Endodermal cell (in vitro differentiated cells): ENCODE results near the gene PTPN5. TPM values are rescaled to one million over a fixed set of nuclear protein-coding genes. Genes with fewer than 3 reads are reported as not detected.

Experiments used
- DNase-seq: peaks from one replicate; pipeline ENCODE4 v3.0.0-alpha.2; 2017
- H3K27ac ChIP-seq: 2 replicates; pipeline ENCODE4 v1.5.1; 2013; ENCODE audit warnings: mild to moderate bottlenecking, low read depth, low read length, moderate library complexity
- H3K27me3 ChIP-seq: 2 replicates; pipeline ENCODE4 v1.6.1; 2013; ENCODE audit warnings: mild to moderate bottlenecking, low read length, moderate library complexity; ENCODE audit not compliant: insufficient read depth, control insufficient read depth, poor library complexity, severe bottlenecking
- H3K36me3 ChIP-seq: 2 replicates; pipeline ENCODE4 v1.7.0; 2013; ENCODE audit warnings: mild to moderate bottlenecking, low read length, moderate library complexity; ENCODE audit not compliant: control insufficient read depth, insufficient read depth
- H3K4me1 ChIP-seq: one replicate; pipeline ENCODE4 v1.7.0; 2013; ENCODE audit warnings: low read length; ENCODE audit not compliant: control insufficient read depth, insufficient read depth
- H3K4me3 ChIP-seq: 2 replicates; pipeline ENCODE4 v1.5.1; 2013; ENCODE audit warnings: mild to moderate bottlenecking, low read length, moderate library complexity
- H3K9ac ChIP-seq: 2 replicates; pipeline ENCODE4 v1.6.1; 2013; ENCODE audit warnings: mild to moderate bottlenecking, low read length, moderate library complexity; ENCODE audit not compliant: poor library complexity, severe bottlenecking; ENCODE audit errors: extremely low read depth
- H3K9me3 ChIP-seq: 2 replicates; pipeline ENCODE4 v1.6.1; 2013; ENCODE audit warnings: mild to moderate bottlenecking, low read length, moderate library complexity; ENCODE audit not compliant: control insufficient read depth
- H3K27ac Mint-ChIP-seq: 2 replicates; pipeline ENCODE4 v1.8.0; 2020; ENCODE audit warnings: mixed read lengths
- H3K27me3 Mint-ChIP-seq: 2 replicates; pipeline ENCODE4 v1.8.0; 2021; ENCODE audit warnings: mild to moderate bottlenecking, mixed read lengths; ENCODE audit not compliant: insufficient read depth
- H3K36me3 Mint-ChIP-seq: 2 replicates; pipeline ENCODE4 v1.8.0; 2020; ENCODE audit warnings: low read depth, mixed read lengths
- H3K4me1 Mint-ChIP-seq: 2 replicates; pipeline ENCODE4 v1.8.0; 2020; ENCODE audit warnings: mixed read lengths
- H3K4me3 Mint-ChIP-seq: 2 replicates; pipeline ENCODE4 v1.8.0; 2020; ENCODE audit warnings: mild to moderate bottlenecking, moderate library complexity, mixed read lengths
- H3K9me3 Mint-ChIP-seq: 2 replicates; pipeline ENCODE4 v1.8.0; 2020; ENCODE audit warnings: mild to moderate bottlenecking, mixed read lengths
- CTCF ChIP-seq: fragments of 200-600 bp; sonication (generic); conservative IDR thresholded peaks from 2 replicates; pipeline ENCODE4 v1.5.0; 2021; ENCODE audit warnings: antibody characterized with exemption, mild to moderate bottlenecking
- WGBS, 2 experiments: methylation state at CpG; one replicate each; pipeline versions ENCODE4 v1.1.5 to v1.1.7; 2013; ENCODE audit warnings: missing lambda C conversion rate in 2 of 2, mixed read lengths in 1 of 2; ENCODE audit not compliant: insufficient coverage in 1 of 2, insufficient read length in 1 of 2; 5-methylcytosine and 5-hydroxymethylcytosine counted together
- total RNA-seq, 2 donors: library from RNA; stranded (reverse); fragmentation: NEBNext Ultra II Directional in 1 of 2; extraction: Animal tissue kit (Norgen Biotek cat#: 25700) in 1 of 2; gene quantifications; 2 replicates in 1 of 2; 3 replicates in 1 of 2; pipeline ENCODE4 v1.2.1, GENCODE V29; 2021

The PTPN5 gene
- total RNA-seq, 2 donors from 2014 or later, result 27.6 to 51.0 TPM

- Mint-ChIP-seq H3K4me3 (no peak overlapping the region), H3K4me1 (peaks cover 11% of the 10 kb centered on the region), H3K27me3 (peaks cover 10% of the 10 kb centered on the region), H3K27ac (no peak overlapping the region), H3K9me3 (no peaks in the 10 kb centered on the region), H3K36me3 (no peaks in the 10 kb centered on the region)
- Histone ChIP-seq H3K27me3 (no peaks in the 10 kb centered on the region), H3K9me3 (no peaks in the 10 kb centered on the region), H3K36me3 (no peaks in the 10 kb centered on the region), H3K9ac (no peak overlapping the region), H3K4me1 (peaks cover 4% of the 10 kb centered on the region), H3K4me3 (no peak overlapping the region), H3K27ac (no peak overlapping the region)
- no peak for TF ChIP-seq CTCF
- no peak for DNase-seq
- WGBS, 2 experiments, result 88 to 100% methylated on average over 2 to 6 of the region's 6 CpGs
Observed at GRCh38 chr11:18780896-18781295, 10.7 kb downstream of the PTPN5 start.

GRCh38 chr11:18780329-18780728 is 11.3 kb downstream of the PTPN5 start:
- H3K27ac Mint-ChIP-seq, result no peak overlapping the region

GRCh38 chr11:18778468-18778867 is 13.1 kb downstream of the PTPN5 start:
- Mint-ChIP-seq H3K4me3 (no peak overlapping the region), H3K27me3 (peaks cover 4% of the 10 kb centered on the region), H3K4me1 (peaks cover 14% of the 10 kb centered on the region), H3K27ac (no peak overlapping the region), H3K36me3 (no peaks in the 10 kb centered on the region), H3K9me3 (no peaks in the 10 kb centered on the region)
- no peak for TF ChIP-seq CTCF
- H3K4me1 ChIP-seq, result peaks cover 4% of the 10 kb centered on the region
- no peak overlapping the region for H3K9ac ChIP-seq
- no peak for DNase-seq
- H3K9me3 ChIP-seq, result no peaks in the 10 kb centered on the region
- no peak overlapping the region for H3K27ac ChIP-seq
- no peaks in the 10 kb centered on the region for H3K27me3 ChIP-seq
- WGBS, 2 experiments, result 89 to 91% methylated on average over 3 to 4 of the region's 4 CpGs
- no peak overlapping the region for H3K4me3 ChIP-seq
- no peaks in the 10 kb centered on the region for H3K36me3 ChIP-seq

More at GRCh38 chr11:18780329-18780728, 11.3 kb downstream of the PTPN5 start:
- H3K9me3 Mint-ChIP-seq, result no peaks in the 10 kb centered on the region
- peaks cover 11% of the 10 kb centered on the region for H3K4me1 Mint-ChIP-seq
- Histone ChIP-seq H3K9me3 (no peaks in the 10 kb centered on the region), H3K4me3 (no peak overlapping the region), H3K9ac (no peak overlapping the region), H3K27me3 (no peaks in the 10 kb centered on the region), H3K4me1 (peaks cover 4% of the 10 kb centered on the region), H3K36me3 (no peaks in the 10 kb centered on the region), H3K27ac (no peak overlapping the region)
- no peak for TF ChIP-seq CTCF
- DNase-seq, result no peak
- H3K36me3 Mint-ChIP-seq, result no peaks in the 10 kb centered on the region
- H3K4me3 Mint-ChIP-seq, result no peak overlapping the region
- WGBS, 2 experiments, result 73 to 86% methylated on average over 3 to 4 of the region's 4 CpGs
- peaks cover 10% of the 10 kb centered on the region for H3K27me3 Mint-ChIP-seq
